Measurements from ENCODE around the gene SIKE1. TPM values are rescaled to one million over a fixed set of nuclear protein-coding genes. Genes with fewer than 3 reads are reported as not detected.
A peak's percentile ranks its signal among the peaks of the same experiment; 100 is the strongest.
"Not testable (repeated sequence)": the region's sequence is repeated elsewhere in the genome, so short reads cannot be mapped to it uniquely, and the experiment has no call there.

SIKE1 gene
- total RNA-seq, 1 experiment from 2014 or later = 61.9 TPM

- Histone ChIP-seq H3K4me3 (peak overlapping the region; percentile 79), H3F3A (ENCODE audit: insufficient read depth, low read depth) (peaks cover 22% of the 10 kb centered on the region), H3K9me2 (ENCODE audit: insufficient read depth) (no peaks in the 10 kb centered on the region), H3K27ac (0 out of 2 replicates have a peak overlapping the region, but pooled peaks have one; percentile 17), H3K79me2 (ENCODE audit: low read depth) (peaks cover 76% of the 10 kb centered on the region), H2AFZ (no peak overlapping the region), H3K36me3 (ENCODE audit: low read depth) (peaks cover 32% of the 10 kb centered on the region), H3K27me3 (ENCODE audit: insufficient read depth, low read depth) (no peaks in the 10 kb centered on the region), H3K9me3 (ENCODE audit: insufficient read depth, low read depth) (no peaks in the 10 kb centered on the region), H3K4me1 (replicated peaks; ENCODE audit: insufficient read depth) (peaks cover 34% of the 10 kb centered on the region), H4K20me1 (ENCODE audit: insufficient read depth) (peaks cover 70% of the 10 kb centered on the region), H3K4me2 (peak overlapping the region; percentile 84)
- peak in 1 of 2 experiments; percentile 58 for DNase-seq
- BruUV-seq (replicated peaks) = no TSS peak
- ChIA-PET POLR2A (ENCODE audit: unreplicated experiment) (no interaction called here), CTCF (no interaction called here)
- TF ChIP-seq EZH2 (IDR thresholded peaks at IDR 0.05; ENCODE audit: low read depth) (no peak), CTCF (conservative IDR thresholded peaks at IDR 0.05) (no peak)
- intact Hi-C loops (cut with micrococcal nuclease; ENCODE audit: unreplicated experiment) = loop anchor here (5.0 kb wide), 1 partner anchor 357 kb away; no protein-coding TSS in a partner anchor
Measured at GRCh38 chr1:114755006-114755931, 25.2 kb downstream of the SIKE1 start.

- H3F3A ChIP-seq (ENCODE audit: insufficient read depth, low read depth) = peaks cover 24% of the 10 kb centered on the region; the same call in 1 of the 2 replicates
- H3K4me2 ChIP-seq = peak overlapping the region; percentile 84; the same call in 1 of the 2 replicates
- peaks cover 91% of the 10 kb centered on the region for H3K79me2 ChIP-seq (ENCODE audit: low read depth)
- H3K27ac ChIP-seq; POLR2A ChIA-PET (ENCODE audit: unreplicated experiment); H3K9me2 ChIP-seq (ENCODE audit: insufficient read depth); DNase-seq; intact Hi-C loops (cut with micrococcal nuclease; ENCODE audit: unreplicated experiment); H3K27me3 ChIP-seq (ENCODE audit: insufficient read depth, low read depth); H3K4me3 ChIP-seq; BruUV-seq (replicated peaks); H2AFZ ChIP-seq; H3K9me3 ChIP-seq (ENCODE audit: insufficient read depth, low read depth): not testable (repeated sequence)
- H3K4me1 ChIP-seq (replicated peaks; ENCODE audit: insufficient read depth) = peaks cover 31% of the 10 kb centered on the region
- H3K36me3 ChIP-seq (ENCODE audit: low read depth) = peaks cover 47% of the 10 kb centered on the region
- H4K20me1 ChIP-seq (ENCODE audit: insufficient read depth) = peaks cover 85% of the 10 kb centered on the region
- CTCF ChIA-PET = interaction anchor here (0.5 kb wide), 1 partner anchor 953 kb away, joined by 3 read pairs; no protein-coding TSS in a partner anchor
Measured at GRCh38 chr1:114753702-114754101, 26.8 kb downstream of the SIKE1 start.

- Histone ChIP-seq H3K4me2 (no peak overlapping the region), H2AFZ (no peak overlapping the region), H3K9me3 (ENCODE audit: insufficient read depth, low read depth) (no peaks in the 10 kb centered on the region), H3F3A (ENCODE audit: insufficient read depth, low read depth) (peaks cover 20% of the 10 kb centered on the region; the same call in 1 of the 2 replicates), H3K36me3 (ENCODE audit: low read depth) (peaks cover 53% of the 10 kb centered on the region), H3K9me2 (ENCODE audit: insufficient read depth) (no peaks in the 10 kb centered on the region), H4K20me1 (ENCODE audit: insufficient read depth) (peaks cover 91% of the 10 kb centered on the region), H3K79me2 (ENCODE audit: low read depth) (peaks cover 97% of the 10 kb centered on the region), H3K4me1 (replicated peaks; ENCODE audit: insufficient read depth) (peaks cover 26% of the 10 kb centered on the region), H3K27me3 (ENCODE audit: insufficient read depth, low read depth) (no peaks in the 10 kb centered on the region), H3K27ac (no peak overlapping the region), H3K4me3 (no peak overlapping the region)
- ChIA-PET POLR2A (ENCODE audit: unreplicated experiment) (no interaction called here), CTCF (interaction anchor here (0.5 kb wide), 1 partner anchor 953 kb away, joined by 3 read pairs; no protein-coding TSS in a partner anchor)
- TF ChIP-seq CTCF (conservative IDR thresholded peaks at IDR 0.05) (no peak), EZH2 (IDR thresholded peaks at IDR 0.05; ENCODE audit: low read depth) (no peak)
- DNase-seq = no peak
- intact Hi-C loops (cut with micrococcal nuclease; ENCODE audit: unreplicated experiment) = no loop called here
- BruUV-seq (replicated peaks) = no TSS peak
Measured at GRCh38 chr1:114753143-114753542, 27.3 kb downstream of the SIKE1 start.

Measured in PC-9 (cell line).